OCI-LY7 (cell line): ENCODE data around the gene KDM2A.

Source experiments
- CTCF ChIP-seq: fragments of 200-600 bp; sonication (generic); conservative IDR thresholded peaks from 2 replicates; pipeline ENCODE4 v1.5.1; 2014; ENCODE audit warnings: mild to moderate bottlenecking, antibody characterized with exemption, low read length, moderate library complexity, mixed read lengths
- EZH2phosphoT487 ChIP-seq: fragments of 200-600 bp; sonication (generic); IDR thresholded peaks from 2 replicates; pipeline ENCODE4 v1.6.1; 2018; ENCODE audit warnings: low read depth, borderline replicate concordance, mild to moderate bottlenecking, mixed run types, antibody characterized with exemption, low read length, moderate library complexity, mixed read lengths

GRCh38 chr11:67174311-67174710, 55.2 kb downstream of the KDM2A start:
- no peak for TF ChIP-seq CTCF
- no peak for TF ChIP-seq EZH2phosphoT487
